ENCODE measurements around the gene SYNGR1.

The SYNGR1 gene

GRCh38 chr22:39419096-39419495 is 69.3 kb downstream of the SYNGR1 start:
- H3K27me3 ChIP-seq (ENCODE audit: control insufficient read depth, insufficient read depth, low read length), result no peaks in the 10 kb centered on the region

DNA sequence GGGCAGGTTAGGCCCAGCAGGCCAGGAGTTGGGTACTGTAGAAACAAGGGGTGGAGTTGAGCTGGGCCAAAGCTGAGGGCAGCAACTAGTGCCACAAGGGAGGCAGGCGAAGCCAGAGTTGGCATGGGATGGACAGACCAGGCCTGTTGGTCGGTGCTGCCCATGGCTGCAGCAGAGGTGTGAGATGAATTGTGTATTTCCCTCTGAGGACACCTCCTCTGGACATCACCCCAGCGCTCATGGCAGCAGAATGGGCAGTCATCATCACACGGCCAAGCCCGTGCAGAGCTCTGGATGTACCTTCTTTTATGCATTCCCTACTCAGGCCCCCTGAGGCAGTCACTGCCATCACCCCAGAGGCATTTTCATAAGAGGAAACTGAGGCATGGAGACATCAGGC is 70.1 kb downstream of the SYNGR1 start:
- DNase-seq (ENCODE audit: low read depth, low spot score), result no peak
- Histone ChIP-seq H3K4me3 (ENCODE audit: low read length) (no peak overlapping the region), H3K36me3 (ENCODE audit: control insufficient read depth, insufficient read depth, low read length) (peaks cover 32% of the 10 kb centered on the region), H3K4me1 (ENCODE audit: control insufficient read depth, insufficient read depth, low read length) (no peaks in the 10 kb centered on the region; the same call in 1 of the 2 replicates), H3K27ac (ENCODE audit: low read length) (no peak overlapping the region), H3K27me3 (ENCODE audit: control insufficient read depth, insufficient read depth, low read length) (no peaks in the 10 kb centered on the region), H3K9me3 (ENCODE audit: control insufficient read depth, insufficient read depth, low read length) (no peaks in the 10 kb centered on the region)
- WGBS (ENCODE audit: insufficient coverage, insufficient read length), result no CpG with 5 or more reads among the region's 5 CpGs

More at GRCh38 chr22:39419096-39419495, 69.3 kb downstream of the SYNGR1 start:
- Histone ChIP-seq H3K36me3 (ENCODE audit: control insufficient read depth, insufficient read depth, low read length) (peaks cover 32% of the 10 kb centered on the region), H3K4me1 (ENCODE audit: control insufficient read depth, insufficient read depth, low read length) (no peaks in the 10 kb centered on the region; the same call in 1 of the 2 replicates), H3K9me3 (ENCODE audit: control insufficient read depth, insufficient read depth, low read length) (no peaks in the 10 kb centered on the region), H3K27ac (ENCODE audit: low read length) (no peak overlapping the region), H3K4me3 (ENCODE audit: low read length) (no peak overlapping the region)
- no peak for DNase-seq (ENCODE audit: low read depth, low spot score)
- WGBS (ENCODE audit: insufficient coverage, insufficient read length), result no CpG with 5 or more reads among the region's 6 CpGs

DNA sequence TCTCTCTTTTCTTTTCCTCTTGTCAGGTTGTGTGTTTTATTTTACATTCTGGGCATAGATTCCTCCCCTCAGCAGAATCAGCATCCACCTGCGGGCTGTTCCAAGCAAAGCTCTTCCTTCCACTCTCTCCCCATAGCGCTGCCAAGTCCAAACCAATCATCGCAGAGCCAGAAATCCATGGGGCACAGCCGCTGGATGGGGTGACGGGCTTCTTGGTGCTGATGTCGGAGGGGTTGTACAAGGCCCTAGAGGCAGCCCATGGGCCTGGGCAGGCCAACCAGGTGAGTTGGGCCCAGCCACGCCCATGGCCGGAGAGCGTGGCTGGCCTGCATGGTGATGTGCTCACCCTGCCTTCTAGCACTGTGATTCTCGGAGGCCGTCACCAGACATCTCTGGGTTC is 71.9 kb downstream of the SYNGR1 start:
- Histone ChIP-seq H3K27ac (ENCODE audit: low read length) (no peak overlapping the region), H3K9me3 (ENCODE audit: control insufficient read depth, insufficient read depth, low read length) (no peaks in the 10 kb centered on the region), H3K4me3 (ENCODE audit: low read length) (no peak overlapping the region), H3K27me3 (ENCODE audit: control insufficient read depth, insufficient read depth, low read length) (no peaks in the 10 kb centered on the region), H3K4me1 (ENCODE audit: control insufficient read depth, insufficient read depth, low read length) (peaks cover 2% of the 10 kb centered on the region; the same call in 1 of the 2 replicates), H3K36me3 (ENCODE audit: control insufficient read depth, insufficient read depth, low read length) (peaks cover 27% of the 10 kb centered on the region)
- WGBS (ENCODE audit: insufficient coverage, insufficient read length), result no CpG with 5 or more reads among the region's 11 CpGs
- DNase-seq (ENCODE audit: low read depth, low spot score), result no peak

- Histone ChIP-seq H3K27me3 (ENCODE audit: control insufficient read depth, insufficient read depth, low read length) (no peaks in the 10 kb centered on the region), H3K36me3 (ENCODE audit: control insufficient read depth, insufficient read depth, low read length) (peaks cover 25% of the 10 kb centered on the region), H3K27ac (ENCODE audit: low read length) (no peak overlapping the region), H3K4me1 (ENCODE audit: control insufficient read depth, insufficient read depth, low read length) (peaks cover 2% of the 10 kb centered on the region; the same call in 1 of the 2 replicates), H3K9me3 (ENCODE audit: control insufficient read depth, insufficient read depth, low read length) (no peaks in the 10 kb centered on the region), H3K4me3 (ENCODE audit: low read length) (no peak overlapping the region)
- DNase-seq (ENCODE audit: low read depth, low spot score), result no peak
- WGBS (ENCODE audit: insufficient coverage, insufficient read length), result no CpG with 5 or more reads among the region's 7 CpGs
Measured at GRCh38 chr22:39422101-39422500, 72.3 kb downstream of the SYNGR1 start.

DNA sequence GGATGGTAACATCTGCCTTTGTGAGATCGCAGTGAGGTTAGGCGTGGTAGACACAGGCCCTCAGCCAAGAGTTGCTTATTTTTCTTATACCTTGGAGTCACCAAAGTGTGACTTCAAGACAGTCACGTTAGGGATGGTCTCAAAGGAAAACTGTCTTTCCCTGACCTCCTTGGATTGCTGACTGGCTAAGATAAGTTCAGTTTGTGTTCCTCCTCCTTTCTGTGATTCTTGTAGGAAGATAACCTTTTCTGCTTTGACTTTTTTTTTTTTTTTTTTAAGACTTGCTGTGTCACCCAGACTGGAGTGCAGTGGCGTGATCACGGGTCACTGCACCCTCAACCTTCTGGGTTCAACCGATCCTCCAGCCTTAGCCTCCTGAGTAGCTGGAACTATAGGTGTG is 72.9 kb downstream of the SYNGR1 start:
- DNase-seq (ENCODE audit: low read depth, low spot score), result no peak

DNA sequence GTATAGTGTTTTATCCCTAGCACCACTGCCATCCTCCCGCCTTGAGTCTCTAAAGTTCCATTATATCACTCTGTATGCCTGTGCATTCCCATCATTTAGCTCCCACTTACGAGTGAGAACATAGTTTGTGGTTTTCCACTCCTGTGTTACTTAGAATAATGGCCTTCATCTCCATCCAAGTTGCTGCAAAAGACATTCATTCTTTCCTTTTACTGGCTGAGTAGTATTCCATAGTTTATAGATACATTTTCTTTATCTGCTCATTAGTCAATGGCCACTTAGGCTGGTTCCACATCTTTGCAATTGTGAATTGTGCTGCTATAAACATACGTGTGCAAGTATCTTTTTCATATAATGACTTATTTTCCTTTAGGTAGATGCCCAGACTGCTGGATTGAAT is 74.2 kb downstream of the SYNGR1 start:
- Histone ChIP-seq H3K27me3 (ENCODE audit: control insufficient read depth, insufficient read depth, low read length) (no peaks in the 10 kb centered on the region), H3K9me3 (ENCODE audit: control insufficient read depth, insufficient read depth, low read length) (no peaks in the 10 kb centered on the region), H3K4me1 (ENCODE audit: control insufficient read depth, insufficient read depth, low read length) (peaks cover 11% of the 10 kb centered on the region), H3K27ac (ENCODE audit: low read length) (no peak overlapping the region), H3K36me3 (ENCODE audit: control insufficient read depth, insufficient read depth, low read length) (peaks cover 25% of the 10 kb centered on the region), H3K4me3 (ENCODE audit: low read length) (no peak overlapping the region)
- no CpG with 5 or more reads among the region's 3 CpGs for WGBS (ENCODE audit: insufficient coverage, insufficient read length)
- no peak for DNase-seq (ENCODE audit: low read depth, low spot score)

More for the DNA sequence above, 72.9 kb downstream of the SYNGR1 start:
- WGBS (ENCODE audit: insufficient coverage, insufficient read length), result no CpG with 5 or more reads among the region's 6 CpGs
- peaks cover 25% of the 10 kb centered on the region for H3K36me3 ChIP-seq (ENCODE audit: control insufficient read depth, insufficient read depth, low read length)
- H3K27ac ChIP-seq (ENCODE audit: low read length), result no peak overlapping the region
- no peaks in the 10 kb centered on the region for H3K27me3 ChIP-seq (ENCODE audit: control insufficient read depth, insufficient read depth, low read length)
- H3K4me3 ChIP-seq (ENCODE audit: low read length), result no peak overlapping the region
- H3K4me1 ChIP-seq (ENCODE audit: control insufficient read depth, insufficient read depth, low read length), result peaks cover 2% of the 10 kb centered on the region
- H3K9me3 ChIP-seq (ENCODE audit: control insufficient read depth, insufficient read depth, low read length), result no peaks in the 10 kb centered on the region

GRCh38 chr22:39426380-39427043 is 76.7 kb downstream of the SYNGR1 start:
- DNase-seq (ENCODE audit: low read depth, low spot score), result no peak
- WGBS (ENCODE audit: insufficient coverage, insufficient read length), result no CpG with 5 or more reads among the region's 20 CpGs
- no peak overlapping the region for H3K4me3 ChIP-seq (ENCODE audit: low read length)
- no peaks in the 10 kb centered on the region for H3K9me3 ChIP-seq (ENCODE audit: control insufficient read depth, insufficient read depth, low read length)
- H3K27ac ChIP-seq (ENCODE audit: low read length), result no peak overlapping the region
- peaks cover 10% of the 10 kb centered on the region for H3K36me3 ChIP-seq (ENCODE audit: control insufficient read depth, insufficient read depth, low read length)
- H3K4me1 ChIP-seq (ENCODE audit: control insufficient read depth, insufficient read depth, low read length), result peaks cover 13% of the 10 kb centered on the region
- no peaks in the 10 kb centered on the region for H3K27me3 ChIP-seq (ENCODE audit: control insufficient read depth, insufficient read depth, low read length)

DNA sequence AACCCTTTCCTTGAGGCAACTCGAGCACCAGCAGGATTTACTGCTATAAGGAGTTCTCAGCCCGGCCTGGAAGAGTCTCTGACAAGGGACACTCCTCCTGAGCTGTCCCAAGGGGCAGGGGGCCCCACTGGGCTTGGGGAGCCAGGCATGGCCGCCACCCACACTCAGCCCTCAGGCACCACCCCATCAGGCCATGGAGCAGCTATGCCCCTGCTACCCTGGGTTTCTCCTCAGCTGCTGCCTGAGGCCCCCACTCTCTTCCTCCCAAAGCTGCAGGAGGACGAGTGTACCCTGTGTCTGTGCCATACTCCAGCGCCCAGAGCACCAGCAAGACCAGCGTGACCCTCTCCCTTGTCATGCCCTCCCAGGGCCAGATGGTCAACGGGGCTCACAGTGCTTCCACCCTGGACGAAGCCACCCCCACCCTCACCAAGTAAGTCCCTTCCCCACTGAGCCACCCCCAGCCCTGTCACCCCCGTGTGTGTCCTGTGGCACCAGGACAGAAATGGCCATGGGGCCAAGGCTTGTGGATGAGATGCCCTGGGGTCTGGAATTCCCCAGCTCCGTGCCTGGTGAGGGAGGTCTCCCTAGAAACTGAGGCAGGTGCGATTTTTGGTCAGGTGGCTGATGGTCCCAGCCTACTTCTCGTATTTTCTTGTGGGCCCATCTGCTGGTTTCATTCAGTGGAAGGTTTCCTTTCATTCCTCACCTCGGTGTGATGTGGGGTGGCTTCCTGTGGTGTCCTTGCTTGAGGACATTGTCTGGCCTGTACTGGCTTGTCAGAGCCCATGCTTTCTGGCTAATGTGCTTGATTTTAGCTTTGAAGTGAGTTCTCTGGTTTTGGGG is 78.2 kb downstream of the SYNGR1 start:
- DNase-seq (ENCODE audit: low read depth, low spot score), result no peak
- Histone ChIP-seq H3K27me3 (ENCODE audit: control insufficient read depth, insufficient read depth, low read length) (no peaks in the 10 kb centered on the region), H3K27ac (ENCODE audit: low read length) (no peak overlapping the region), H3K4me1 (ENCODE audit: control insufficient read depth, insufficient read depth, low read length) (peaks cover 13% of the 10 kb centered on the region), H3K36me3 (ENCODE audit: control insufficient read depth, insufficient read depth, low read length) (peaks cover 7% of the 10 kb centered on the region), H3K9me3 (ENCODE audit: control insufficient read depth, insufficient read depth, low read length) (no peaks in the 10 kb centered on the region), H3K4me3 (ENCODE audit: low read length) (no peak overlapping the region)
- no CpG with 5 or more reads among the region's 13 CpGs for WGBS (ENCODE audit: insufficient coverage, insufficient read length)

DNA sequence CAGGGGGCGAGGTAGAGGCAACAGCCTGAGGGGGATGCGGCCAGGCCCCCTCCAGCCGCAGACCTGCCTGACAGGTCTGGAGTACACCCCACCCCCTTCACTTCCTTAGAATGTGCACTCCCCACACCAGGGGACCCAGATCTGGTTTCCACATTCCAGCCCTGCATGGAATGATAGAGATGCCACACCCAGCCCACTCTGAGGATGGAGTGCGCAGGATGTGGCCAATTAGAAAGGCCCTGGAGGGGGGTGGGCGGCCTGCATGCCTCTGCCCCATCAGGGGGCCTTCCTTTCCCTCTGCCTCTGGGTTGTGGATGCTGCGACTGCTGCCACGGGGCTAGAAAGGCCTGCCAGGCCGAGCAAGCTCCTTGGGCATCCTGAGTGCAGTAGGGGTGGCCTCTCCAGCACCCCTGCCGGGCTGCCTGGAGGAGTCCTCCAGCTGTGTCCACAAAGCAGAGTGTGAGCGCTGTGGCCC is 78.8 kb downstream of the SYNGR1 start:
- peak; percentile 90 for DNase-seq (ENCODE audit: low read depth, low spot score)
- WGBS (ENCODE audit: insufficient coverage, insufficient read length), result no CpG with 5 or more reads among the region's 10 CpGs
- no peak overlapping the region for H3K27ac ChIP-seq (ENCODE audit: low read length)
- peaks cover 13% of the 10 kb centered on the region for H3K4me1 ChIP-seq (ENCODE audit: control insufficient read depth, insufficient read depth, low read length)
- H3K9me3 ChIP-seq (ENCODE audit: control insufficient read depth, insufficient read depth, low read length), result no peaks in the 10 kb centered on the region
- H3K4me3 ChIP-seq (ENCODE audit: low read length), result no peak overlapping the region
- no peaks in the 10 kb centered on the region for H3K27me3 ChIP-seq (ENCODE audit: control insufficient read depth, insufficient read depth, low read length)
- peaks cover 7% of the 10 kb centered on the region for H3K36me3 ChIP-seq (ENCODE audit: control insufficient read depth, insufficient read depth, low read length)

DNA sequence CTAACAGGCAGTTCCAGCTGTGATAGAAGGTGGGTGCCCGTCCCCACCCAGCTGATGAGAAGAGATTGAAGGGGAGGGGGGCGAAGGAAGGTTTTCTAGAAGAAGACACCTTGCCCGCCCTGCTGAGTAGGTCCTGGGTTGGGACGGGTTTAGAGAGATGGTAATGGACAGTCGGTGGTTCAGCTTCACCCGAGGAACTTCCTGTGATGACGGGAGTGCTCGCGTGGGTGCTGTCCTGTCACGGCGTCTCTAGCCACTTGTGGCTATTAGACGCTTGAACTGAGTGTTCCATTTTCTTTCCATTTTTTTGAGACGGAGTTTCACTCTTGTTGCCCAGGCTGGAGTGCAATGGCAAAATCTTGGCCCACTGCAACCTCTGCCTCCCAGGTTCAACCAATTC is 79.4 kb downstream of the SYNGR1 start:
- no peak overlapping the region for H3K4me3 ChIP-seq (ENCODE audit: low read length)
- no peaks in the 10 kb centered on the region for H3K9me3 ChIP-seq (ENCODE audit: control insufficient read depth, insufficient read depth, low read length)
- no peaks in the 10 kb centered on the region for H3K27me3 ChIP-seq (ENCODE audit: control insufficient read depth, insufficient read depth, low read length)
- no CpG with 5 or more reads among the region's 13 CpGs for WGBS (ENCODE audit: insufficient coverage, insufficient read length)
- H3K4me1 ChIP-seq (ENCODE audit: control insufficient read depth, insufficient read depth, low read length), result peaks cover 13% of the 10 kb centered on the region
- DNase-seq (ENCODE audit: low read depth, low spot score), result no peak
- peaks cover 7% of the 10 kb centered on the region; the same call in 1 of the 2 replicates for H3K36me3 ChIP-seq (ENCODE audit: control insufficient read depth, insufficient read depth, low read length)
- no peak overlapping the region for H3K27ac ChIP-seq (ENCODE audit: low read length)
